Loucy (cell line): ENCODE measurements around the gene DNAJC22.

Experiments used
- EZH2phosphoT487 ChIP-seq: fragments of 200-600 bp; IDR thresholded peaks from 2 replicates; pipeline ENCODE4 v1.6.1; 2018; ENCODE audit warnings: antibody characterized with exemption, mild to moderate bottlenecking, moderate library complexity, borderline replicate concordance
- TF ChIP-seq, protein P1 (sequence below): fragments of 200-600 bp; sonication (generic); conservative IDR thresholded peaks from 2 replicates; pipeline ENCODE4 v1.5.1; 2014; ENCODE audit warnings: mild to moderate bottlenecking, antibody characterized with exemption, low read length

GRCh38 chr12:49340095-49340870, 6.4 kb upstream of the DNAJC22 start:
- no peak for TF ChIP-seq EZH2phosphoT487
- TF ChIP-seq, protein P1, sequence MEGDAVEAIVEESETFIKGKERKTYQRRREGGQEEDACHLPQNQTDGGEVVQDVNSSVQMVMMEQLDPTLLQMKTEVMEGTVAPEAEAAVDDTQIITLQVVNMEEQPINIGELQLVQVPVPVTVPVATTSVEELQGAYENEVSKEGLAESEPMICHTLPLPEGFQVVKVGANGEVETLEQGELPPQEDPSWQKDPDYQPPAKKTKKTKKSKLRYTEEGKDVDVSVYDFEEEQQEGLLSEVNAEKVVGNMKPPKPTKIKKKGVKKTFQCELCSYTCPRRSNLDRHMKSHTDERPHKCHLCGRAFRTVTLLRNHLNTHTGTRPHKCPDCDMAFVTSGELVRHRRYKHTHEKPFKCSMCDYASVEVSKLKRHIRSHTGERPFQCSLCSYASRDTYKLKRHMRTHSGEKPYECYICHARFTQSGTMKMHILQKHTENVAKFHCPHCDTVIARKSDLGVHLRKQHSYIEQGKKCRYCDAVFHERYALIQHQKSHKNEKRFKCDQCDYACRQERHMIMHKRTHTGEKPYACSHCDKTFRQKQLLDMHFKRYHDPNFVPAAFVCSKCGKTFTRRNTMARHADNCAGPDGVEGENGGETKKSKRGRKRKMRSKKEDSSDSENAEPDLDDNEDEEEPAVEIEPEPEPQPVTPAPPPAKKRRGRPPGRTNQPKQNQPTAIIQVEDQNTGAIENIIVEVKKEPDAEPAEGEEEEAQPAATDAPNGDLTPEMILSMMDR: no peak
